HG03097 (cell line): Measurements from ENCODE around the gene RFC5.
"Not testable (repeated sequence)": the region's sequence is repeated elsewhere in the genome, so short reads cannot be mapped to it uniquely, and the experiment has no call there.

ENCODE experiments used
- ATAC-seq: cut with Tn5 transposase; IDR thresholded peaks from one replicate; pipeline ENCODE4 v1.9.1; 2021; ENCODE audit not compliant: unreplicated experiment, low FRiP score

RFC5 gene

GRCh38 chr12:118070650-118071049, 54.1 kb downstream of the RFC5 start:
- no peak for ATAC-seq

DNA sequence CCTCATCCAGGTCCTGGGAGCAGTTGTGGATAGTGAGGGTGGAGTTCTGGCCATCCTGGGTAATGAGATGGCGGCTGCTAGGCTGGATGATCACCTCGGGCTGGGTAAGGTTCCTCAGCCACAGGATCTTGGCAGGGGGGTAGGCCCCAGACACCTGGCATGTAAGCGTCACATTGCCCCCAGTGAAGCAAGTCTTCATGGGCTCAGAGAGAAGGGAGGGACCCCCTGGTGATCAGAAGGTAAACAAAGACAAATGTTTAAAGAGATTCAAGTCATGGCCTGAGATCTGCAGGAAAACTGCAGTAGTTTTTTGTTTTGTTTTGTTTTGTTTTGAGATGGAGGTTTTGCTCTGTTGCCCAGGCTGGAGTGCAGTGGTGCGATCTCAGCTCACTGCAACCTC, 57.3 kb downstream of the RFC5 start:
- ATAC-seq: no peak

DNA sequence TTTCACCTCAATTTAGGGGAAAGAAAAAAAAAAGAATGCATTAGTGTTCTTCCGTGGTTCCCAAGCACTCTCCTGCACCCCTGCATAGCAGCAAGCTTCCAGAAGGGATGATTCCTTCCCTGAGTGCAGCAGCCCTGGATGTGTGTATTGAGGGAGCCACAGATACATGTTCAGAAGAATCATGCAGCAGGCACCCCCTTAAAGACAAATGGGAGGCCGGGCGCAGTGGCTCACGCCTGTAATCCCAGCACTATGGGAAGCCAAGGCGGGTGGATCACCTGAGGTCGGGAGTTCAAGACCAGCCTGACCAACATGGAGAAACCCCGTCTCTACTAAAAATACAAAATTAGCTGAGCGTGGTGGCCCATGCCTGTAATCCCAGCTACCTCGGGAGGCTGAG, 65.0 kb downstream of the RFC5 start:
- ATAC-seq: not testable (repeated sequence)
